Measurements from ENCODE around the gene UGT1A4. TPM values are rescaled to one million over a fixed set of nuclear protein-coding genes. Genes with fewer than 3 reads are reported as not detected.

Gene UGT1A4
- total RNA-seq, 4 donors from 2014 or later = 0.13 to 3.8 (median 0.45) TPM

DNA sequence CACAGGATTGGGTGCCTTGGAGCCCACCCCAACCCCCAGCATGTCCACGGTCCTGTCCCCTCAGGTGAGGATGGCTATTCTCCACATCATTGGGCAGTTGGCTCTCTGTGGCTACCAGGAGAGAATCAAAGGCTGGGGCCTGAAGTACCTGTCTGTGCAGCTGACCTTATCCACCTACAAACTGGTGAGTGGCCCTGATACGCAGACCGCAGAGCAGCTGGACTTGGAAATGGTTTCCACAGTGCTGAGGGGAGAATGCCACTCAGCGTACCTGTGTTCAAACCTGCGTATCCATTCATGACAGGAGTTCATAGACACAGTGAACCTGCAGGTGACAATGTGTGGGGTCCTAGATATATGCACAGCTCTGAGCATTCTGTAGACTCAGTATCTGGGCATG, 81.2 kb downstream of the UGT1A4 start:
- WGBS, 2 donors = 8 to 62% methylated on average over 4 to 5 of the region's 5 CpGs
- intact Hi-C loops (cut with DNase I) = no loop called here
- DNase-seq = peak; percentile 78 to 89
- Histone ChIP-seq H3K9me3 (no peaks in the 10 kb centered on the region), H3K4me3 (replicated peaks in 1 of 3) (no peak overlapping the region), H3K27me3 (no peaks in the 10 kb centered on the region), H3K36me3 (no peaks in the 10 kb centered on the region), H3K27ac (peak overlapping the region in 2 of 3 donors; percentile 6 to 12), H3K4me1 (peaks cover 6 to 13% of the 10 kb centered on the region in 2 donors)
- TF ChIP-seq, protein P1, sequence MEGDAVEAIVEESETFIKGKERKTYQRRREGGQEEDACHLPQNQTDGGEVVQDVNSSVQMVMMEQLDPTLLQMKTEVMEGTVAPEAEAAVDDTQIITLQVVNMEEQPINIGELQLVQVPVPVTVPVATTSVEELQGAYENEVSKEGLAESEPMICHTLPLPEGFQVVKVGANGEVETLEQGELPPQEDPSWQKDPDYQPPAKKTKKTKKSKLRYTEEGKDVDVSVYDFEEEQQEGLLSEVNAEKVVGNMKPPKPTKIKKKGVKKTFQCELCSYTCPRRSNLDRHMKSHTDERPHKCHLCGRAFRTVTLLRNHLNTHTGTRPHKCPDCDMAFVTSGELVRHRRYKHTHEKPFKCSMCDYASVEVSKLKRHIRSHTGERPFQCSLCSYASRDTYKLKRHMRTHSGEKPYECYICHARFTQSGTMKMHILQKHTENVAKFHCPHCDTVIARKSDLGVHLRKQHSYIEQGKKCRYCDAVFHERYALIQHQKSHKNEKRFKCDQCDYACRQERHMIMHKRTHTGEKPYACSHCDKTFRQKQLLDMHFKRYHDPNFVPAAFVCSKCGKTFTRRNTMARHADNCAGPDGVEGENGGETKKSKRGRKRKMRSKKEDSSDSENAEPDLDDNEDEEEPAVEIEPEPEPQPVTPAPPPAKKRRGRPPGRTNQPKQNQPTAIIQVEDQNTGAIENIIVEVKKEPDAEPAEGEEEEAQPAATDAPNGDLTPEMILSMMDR (IDR thresholded peaks at IDR 0.05) = peak in 1 of 6 experiments; percentile 22
- no peak for TF ChIP-seq POLR2A (IDR thresholded peaks at IDR 0.05)

DNA sequence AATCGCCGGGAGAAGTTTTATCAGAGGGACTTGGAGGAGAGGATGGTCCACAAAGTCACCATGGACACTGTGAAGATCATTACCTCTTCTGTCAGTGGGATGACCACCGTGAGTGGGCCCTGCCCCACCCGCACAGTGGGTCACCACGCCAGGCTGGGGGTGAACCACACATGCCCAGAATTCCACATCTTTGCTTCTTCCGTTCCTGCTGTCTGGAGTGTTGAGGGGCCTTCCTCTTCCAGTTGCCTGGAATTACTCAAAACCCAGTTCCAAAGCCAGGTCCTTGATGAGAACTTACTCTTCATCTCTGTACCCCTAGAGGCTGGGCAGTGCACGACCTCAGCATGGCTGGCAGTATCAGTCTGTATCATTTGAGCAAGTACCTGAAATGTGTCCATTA, 81.7 kb downstream of the UGT1A4 start:
- Histone ChIP-seq H3K27me3 (no peaks in the 10 kb centered on the region), H3K9me3 (no peaks in the 10 kb centered on the region), H3K4me1 (peaks cover 6 to 13% of the 10 kb centered on the region in 2 donors), H3K27ac (peak overlapping the region in 2 of 3 donors; percentile 12 to 30), H3K36me3 (no peaks in the 10 kb centered on the region), H3K4me3 (replicated peaks in 1 of 3) (no peak overlapping the region)
- 66 to 80% methylated on average over 7 of the region's 7 CpGs for WGBS, 2 donors
- no peak for DNase-seq
- TF ChIP-seq, protein P1 (IDR thresholded peaks at IDR 0.05) = no peak
- TF ChIP-seq POLR2A (IDR thresholded peaks at IDR 0.05) = no peak
- intact Hi-C loops (cut with DNase I) = no loop called here

DNA sequence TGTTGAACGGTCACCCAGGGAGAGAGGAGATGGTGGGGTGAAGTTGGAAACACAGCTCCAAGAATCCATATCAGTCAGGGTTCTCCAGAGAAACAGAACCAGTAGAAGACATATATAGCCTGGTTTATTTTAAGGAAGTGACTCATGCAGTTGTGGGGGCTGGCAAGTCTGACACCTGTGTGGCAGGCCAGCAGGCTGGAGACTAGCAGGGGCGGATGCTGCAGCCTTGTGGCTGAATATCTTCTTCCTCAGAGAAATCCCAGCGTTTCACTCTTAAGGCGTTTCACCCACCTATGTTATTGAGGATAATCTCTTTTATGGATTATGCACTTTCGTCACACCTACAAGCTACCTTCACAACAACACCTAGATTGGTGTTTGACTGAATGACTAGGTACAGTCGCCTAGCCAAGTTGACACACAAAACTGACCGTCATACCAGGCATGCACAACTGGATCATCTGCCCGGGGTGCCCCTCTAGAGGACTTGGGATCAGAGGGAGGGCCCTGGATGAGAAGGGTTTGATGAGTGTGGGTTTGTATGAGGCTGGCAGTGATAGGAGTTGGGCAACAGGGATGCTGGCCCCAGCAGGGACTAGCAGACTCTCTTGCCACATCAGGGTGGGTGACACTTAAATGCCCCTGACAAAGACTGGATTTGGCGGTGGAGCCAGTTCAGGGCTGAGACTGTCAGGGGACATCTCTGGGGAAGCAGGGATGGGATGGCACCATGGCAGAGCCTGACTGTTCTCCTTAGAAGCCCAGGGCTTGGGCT, 83.0 kb downstream of the UGT1A4 start:
- Histone ChIP-seq H3K4me1 (peaks cover 6 to 13% of the 10 kb centered on the region in 2 donors), H3K4me3 (replicated peaks in 1 of 3) (no peak overlapping the region), H3K9me3 (no peaks in the 10 kb centered on the region), H3K36me3 (no peaks in the 10 kb centered on the region), H3K27me3 (no peaks in the 10 kb centered on the region), H3K27ac (no peak overlapping the region)
- no peak for DNase-seq
- WGBS, 2 donors = 73 to 93% methylated on average over 9 of the region's 9 CpGs
- TF ChIP-seq, protein P1 (IDR thresholded peaks at IDR 0.05) = no peak
- TF ChIP-seq POLR2A (IDR thresholded peaks at IDR 0.05) = no peak
- intact Hi-C loops (cut with DNase I) = no loop called here

DNA sequence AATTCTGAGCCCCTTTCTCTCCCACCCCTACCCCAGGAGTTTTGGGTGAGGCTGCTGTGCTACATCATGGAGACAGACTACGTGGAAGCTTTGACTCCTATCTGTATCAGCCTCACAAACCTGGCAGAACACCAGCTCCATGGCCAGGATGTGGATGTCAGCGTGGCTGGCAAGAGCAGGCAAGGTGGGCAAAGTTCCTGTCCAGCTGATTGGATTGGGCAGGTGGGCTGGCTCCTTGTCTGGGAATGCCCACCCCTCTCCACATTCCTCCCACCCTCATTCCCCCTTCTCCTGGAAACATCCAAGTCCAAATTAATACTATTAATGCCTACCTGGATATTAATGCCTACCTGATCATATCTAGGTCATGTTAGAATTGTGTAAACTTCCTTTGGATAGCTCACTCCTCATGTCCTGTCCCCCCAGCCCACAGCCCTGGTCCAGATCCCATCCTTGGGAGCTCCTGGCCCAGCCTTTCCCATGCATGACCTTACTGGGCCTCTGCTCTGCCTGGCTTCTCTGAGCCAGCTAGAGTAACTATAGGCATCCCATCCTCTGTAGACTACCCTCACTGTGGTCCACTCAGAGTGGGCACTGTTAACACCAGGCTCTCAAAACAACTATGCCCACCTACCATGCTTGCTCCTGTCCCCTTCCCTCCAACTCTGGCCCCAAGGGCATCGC, 83.7 kb downstream of the UGT1A4 start:
- 77 to 83% methylated on average over 3 of the region's 3 CpGs for WGBS, 2 donors
- H3K27ac ChIP-seq = no peak overlapping the region
- no peaks in the 10 kb centered on the region for H3K36me3 ChIP-seq
- H3K4me1 ChIP-seq = peaks cover 6 to 13% of the 10 kb centered on the region in 2 donors
- no peak for DNase-seq
- H3K27me3 ChIP-seq = no peaks in the 10 kb centered on the region
- no peak overlapping the region for H3K4me3 ChIP-seq (replicated peaks in 1 of 3)
- intact Hi-C loops (cut with DNase I) = no loop called here
- TF ChIP-seq, protein P1 (IDR thresholded peaks at IDR 0.05) = no peak
- TF ChIP-seq POLR2A (IDR thresholded peaks at IDR 0.05) = no peak
- H3K9me3 ChIP-seq = no peaks in the 10 kb centered on the region

All from thyroid gland (tissue), 4 donors.